HEK293T (cell line): ENCODE measurements around the gene TWF2.

Experiments
- CTCF ChIA-PET: fragments of 350-600 bp; formaldehyde crosslinking; extraction: SDS; loops from one replicate; lab custom pipeline; 2021; ENCODE audit warnings: antibody characterized with exemption, inconsistent platforms; lab: Yijun Ruan, JAX
- POLR2A ChIA-PET: fragments of 350-600 bp; formaldehyde crosslinking; extraction: SDS; loops from one replicate; lab custom pipeline; 2020; ENCODE audit warnings: antibody characterized with exemption, inconsistent platforms; lab: Yijun Ruan, JAX
- DNase-seq: peaks from one replicate; pipeline ENCODE4 v3.0.0; 2012; ENCODE audit warnings: mixed read lengths; ENCODE audit errors: extremely low spot score
- ARNT ChIP-seq: fragments of 450-650 bp; IDR thresholded peaks from 2 replicates; pipeline ENCODE4 v1.6.1; 2017; ENCODE audit warnings: mild to moderate bottlenecking
- BHLHE40 ChIP-seq: fragments of 450-650 bp; IDR thresholded peaks from 2 replicates; pipeline ENCODE4 v1.6.1; 2016; ENCODE audit warnings: mild to moderate bottlenecking, moderate library complexity, borderline replicate concordance
- CTBP1 ChIP-seq: fragments of 450-650 bp; IDR thresholded peaks from 2 replicates; pipeline ENCODE4 v1.6.1; 2016; ENCODE audit warnings: borderline replicate concordance
- ELF4 ChIP-seq: fragments of 450-650 bp; IDR thresholded peaks from 2 replicates; pipeline ENCODE4 v1.6.1; 2017; ENCODE audit warnings: antibody characterized with exemption
- FOXA1 ChIP-seq: fragments of 450-650 bp; IDR thresholded peaks from 2 replicates; pipeline ENCODE4 v1.6.1; 2016; ENCODE audit warnings: mild to moderate bottlenecking
- FOXK2 ChIP-seq: fragments of 450-650 bp; IDR thresholded peaks from 2 replicates; pipeline ENCODE4 v1.6.1; 2016; ENCODE audit warnings: mild to moderate bottlenecking
- FOXM1 ChIP-seq: fragments of 450-650 bp; IDR thresholded peaks from 2 replicates; pipeline ENCODE4 v1.6.1; 2017; ENCODE audit warnings: mild to moderate bottlenecking, borderline replicate concordance
- HDGF ChIP-seq: fragments of 450-650 bp; IDR thresholded peaks from 2 replicates; pipeline ENCODE4 v1.6.1; 2017; ENCODE audit warnings: antibody characterized with exemption, borderline replicate concordance
- L3MBTL2 ChIP-seq: fragments of 450-650 bp; conservative IDR thresholded peaks from 2 replicates; pipeline ENCODE4 v1.6.1; 2016; ENCODE audit warnings: mild to moderate bottlenecking
- LEF1 ChIP-seq: fragments of 450-650 bp; IDR thresholded peaks from 2 replicates; pipeline ENCODE4 v1.6.1; 2017; ENCODE audit warnings: mild to moderate bottlenecking, borderline replicate concordance
- NFRKB ChIP-seq: fragments of 450-650 bp; IDR thresholded peaks from 2 replicates; pipeline ENCODE4 v1.6.1; 2016; ENCODE audit warnings: mild to moderate bottlenecking, moderate library complexity
- PKNOX1 ChIP-seq: fragments of 450-650 bp; IDR thresholded peaks from 2 replicates; pipeline ENCODE4 v1.6.1; 2016
- SP1 ChIP-seq: fragments of 450-650 bp; IDR thresholded peaks from 2 replicates; pipeline ENCODE4 v1.6.1; 2017
- SUZ12 ChIP-seq: fragments of 450-650 bp; IDR thresholded peaks from 2 replicates; pipeline ENCODE4 v1.6.1; 2016; ENCODE audit warnings: mild to moderate bottlenecking
- TARDBP ChIP-seq: fragments of 450-650 bp; IDR thresholded peaks from 2 replicates; pipeline ENCODE4 v1.6.1; 2016
- ZNF384 ChIP-seq: fragments of 450-650 bp; IDR thresholded peaks from 2 replicates; pipeline ENCODE4 v1.6.1; 2016

The TWF2 gene

GRCh38 chr3:52242039-52242438 is 3.1 kb upstream of the TWF2 start:
- ChIA-PET POLR2A (interaction anchor here (2.5 kb wide), 1 partner anchor 46 kb away, joined by 15 read pairs; the partner anchor contains the start of gene GLYCTK), CTCF (interaction anchor here (0.6 kb wide), 2 partner anchors 11 to 80 kb away, joined by 3 to 4 read pairs; no protein-coding TSS in a partner anchor)
- TF ChIP-seq LEF1 (no peak), HDGF (no peak), ELF4 (no peak), L3MBTL2 (no peak), FOXK2 (no peak), ARNT (no peak), ZNF384 (no peak), SUZ12 (no peak), FOXM1 (no peak), PKNOX1 (no peak), TARDBP (no peak), CTBP1 (no peak), SP1 (no peak), FOXA1 (no peak), NFRKB (no peak), BHLHE40 (no peak)

GRCh38 chr3:52240886-52241370 is 2.0 kb upstream of the TWF2 start:
- ChIA-PET POLR2A (interaction anchor here (0.9 to 4.0 kb wide), 8 partner anchors 8 to 98 kb away, joined by 3 to 36 read pairs (median 7); partner anchors contain the start of genes GLYCTK, POC1A and WDR82), CTCF (interaction anchor here (0.6 to 1.4 kb wide), 2 partner anchors 10 to 94 kb away, joined by 3 to 8 read pairs; no protein-coding TSS in a partner anchor)
- no peak for DNase-seq
- TF ChIP-seq ARNT (no peak), HDGF (no peak), BHLHE40 (no peak), PKNOX1 (no peak), FOXK2 (no peak), SP1 (no peak), L3MBTL2 (no peak), ELF4 (no peak), ZNF384 (no peak), FOXM1 (no peak)

More at GRCh38 chr3:52242039-52242438, 3.1 kb upstream of the TWF2 start:
- DNase-seq = no peak

GRCh38 chr3:52240059-52240885 is 1.3 kb upstream of the TWF2 start:
- no peak for TF ChIP-seq ZNF384
- no peak for TF ChIP-seq BHLHE40
- no peak for TF ChIP-seq ELF4
- TF ChIP-seq SUZ12 = no peak
- TF ChIP-seq CTBP1 = no peak
- no peak for TF ChIP-seq FOXA1
- no peak for TF ChIP-seq LEF1
- TF ChIP-seq ARNT = no peak
- TF ChIP-seq L3MBTL2 = no peak
- no peak for TF ChIP-seq TARDBP
- no peak for TF ChIP-seq NFRKB
- no peak for TF ChIP-seq HDGF
- TF ChIP-seq SP1 = no peak
- ChIA-PET CTCF (interaction anchor here (0.6 to 1.4 kb wide), 2 partner anchors 9 to 94 kb away, joined by 3 to 8 read pairs; no protein-coding TSS in a partner anchor), POLR2A (interaction anchor here (0.9 to 4.0 kb wide), 9 partner anchors 8 to 99 kb away, joined by 3 to 36 read pairs (median 5); partner anchors contain the start of genes GLYCTK, POC1A and WDR82)
- DNase-seq = no peak

- no peak for DNase-seq
- TF ChIP-seq NFRKB (no peak), SP1 (no peak), CTBP1 (no peak), SUZ12 (no peak), BHLHE40 (no peak), ARNT (no peak), L3MBTL2 (no peak), ZNF384 (no peak), ELF4 (no peak), LEF1 (no peak), FOXM1 (no peak), FOXK2 (no peak), FOXA1 (no peak), PKNOX1 (no peak), HDGF (no peak), TARDBP (no peak)
- POLR2A ChIA-PET = interaction anchor here (0.9 to 4.0 kb wide), 9 partner anchors 11 to 49 kb away, joined by 3 to 36 read pairs (median 3); partner anchors contain the start of genes GLYCTK, TLR9 and WDR82
- CTCF ChIA-PET = interaction anchor here (1.2 to 2.1 kb wide), 2 partner anchors 18 kb away, joined by 5 to 9 read pairs; no protein-coding TSS in a partner anchor
Observed at GRCh38 chr3:52238193-52238760, 681 bp downstream of the TWF2 start.
